Midbrain (tissue), 1 donor: ENCODE results near the gene DHRS3.

Source experiments
- DNase-seq: peaks from one replicate; lab custom pipeline; 2025; lab: John Stamatoyannopoulos, UW

Gene DHRS3

GRCh38 chr1:12616709-12617373, 1.2 kb downstream of the DHRS3 start:
- no peak for DNase-seq

- DNase-seq: peak; percentile 54
Observed at GRCh38 chr1:12615865-12616708, 1.9 kb downstream of the DHRS3 start.

- DNase-seq: peak; percentile 54
Observed at GRCh38 chr1:12615159-12615864, 2.7 kb downstream of the DHRS3 start.

- DNase-seq: no peak
Observed at GRCh38 chr1:12614402-12615158, 3.4 kb downstream of the DHRS3 start.

GRCh38 chr1:12613180-12613579, 4.8 kb downstream of the DHRS3 start:
- DNase-seq: no peak

- DNase-seq: no peak
Observed at GRCh38 chr1:12610941-12611340, 7.1 kb downstream of the DHRS3 start.

- DNase-seq: no peak
Observed at GRCh38 chr1:12610305-12610935, 7.6 kb downstream of the DHRS3 start.

GRCh38 chr1:12609469-12610003, 8.5 kb downstream of the DHRS3 start:
- no peak for DNase-seq

- no peak for DNase-seq
Observed at GRCh38 chr1:12608311-12608957, 9.6 kb downstream of the DHRS3 start.

GRCh38 chr1:12607263-12607662, 10.7 kb downstream of the DHRS3 start:
- no peak for DNase-seq

- no peak for DNase-seq
Observed at GRCh38 chr1:12604986-12605385, 13.0 kb downstream of the DHRS3 start.

GRCh38 chr1:12604114-12604874, 13.7 kb downstream of the DHRS3 start:
- DNase-seq: no peak

GRCh38 chr1:12603224-12603623, 14.8 kb downstream of the DHRS3 start:
- DNase-seq: no peak

- DNase-seq: no peak
Observed at GRCh38 chr1:12602659-12603024, 15.4 kb downstream of the DHRS3 start.

GRCh38 chr1:12601700-12602658, 16.0 kb downstream of the DHRS3 start:
- DNase-seq: no peak

- DNase-seq: peak; percentile 11
Observed at GRCh38 chr1:12600880-12601633, 17.0 kb downstream of the DHRS3 start.

GRCh38 chr1:12600335-12600734, 17.7 kb downstream of the DHRS3 start:
- DNase-seq: no peak

GRCh38 chr1:12599657-12600056, 18.4 kb downstream of the DHRS3 start:
- no peak for DNase-seq
